ENCODE data around the gene VWA8.
"Not testable (repeated sequence)": the region's sequence is repeated elsewhere in the genome, so short reads cannot be mapped to it uniquely, and the experiment has no call there.

The VWA8 gene

DNA sequence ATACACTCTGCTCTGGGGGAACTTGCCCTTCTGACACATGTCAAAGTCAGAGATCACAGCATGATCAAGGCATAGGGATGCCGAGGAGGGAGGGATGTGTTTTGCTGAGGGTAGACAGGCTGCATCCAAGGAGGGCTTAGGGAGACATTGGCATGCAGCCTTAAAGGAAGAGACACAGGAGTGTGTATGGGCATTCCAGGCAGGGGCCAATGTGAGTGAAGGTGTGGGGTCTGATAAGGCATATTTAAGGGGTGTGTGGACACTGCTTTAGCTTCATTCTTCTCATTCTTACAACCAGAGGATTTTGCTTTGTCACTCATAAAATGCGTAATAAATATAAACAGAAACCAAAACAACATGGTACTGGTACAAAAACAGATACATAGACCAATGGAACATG is 310.2 kb downstream of the VWA8 start:
- no peak for DNase-seq (ENCODE audit: low read depth in 1 of 2, low spot score in 1 of 2)

DNA sequence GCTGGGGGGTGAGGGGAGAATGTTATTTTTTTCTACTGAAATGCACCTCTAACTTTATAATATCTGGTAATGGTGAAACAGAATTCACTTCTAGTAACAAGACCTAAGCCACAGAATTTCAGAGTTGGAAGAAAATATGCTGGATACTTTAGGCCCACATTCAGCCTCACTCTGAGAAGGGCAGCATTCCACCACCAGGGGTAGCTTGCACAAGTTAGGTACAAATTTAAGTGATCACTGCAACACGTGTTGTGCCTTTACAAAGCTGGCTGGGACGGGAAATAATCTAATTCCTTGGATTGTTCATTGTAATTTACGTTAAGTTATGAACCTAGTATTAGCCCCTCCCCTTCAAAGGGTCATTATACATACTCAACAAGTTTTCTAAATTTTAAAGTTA is 311.2 kb downstream of the VWA8 start:
- no peak for DNase-seq (ENCODE audit: low read depth in 1 of 2, low spot score in 1 of 2)

DNA sequence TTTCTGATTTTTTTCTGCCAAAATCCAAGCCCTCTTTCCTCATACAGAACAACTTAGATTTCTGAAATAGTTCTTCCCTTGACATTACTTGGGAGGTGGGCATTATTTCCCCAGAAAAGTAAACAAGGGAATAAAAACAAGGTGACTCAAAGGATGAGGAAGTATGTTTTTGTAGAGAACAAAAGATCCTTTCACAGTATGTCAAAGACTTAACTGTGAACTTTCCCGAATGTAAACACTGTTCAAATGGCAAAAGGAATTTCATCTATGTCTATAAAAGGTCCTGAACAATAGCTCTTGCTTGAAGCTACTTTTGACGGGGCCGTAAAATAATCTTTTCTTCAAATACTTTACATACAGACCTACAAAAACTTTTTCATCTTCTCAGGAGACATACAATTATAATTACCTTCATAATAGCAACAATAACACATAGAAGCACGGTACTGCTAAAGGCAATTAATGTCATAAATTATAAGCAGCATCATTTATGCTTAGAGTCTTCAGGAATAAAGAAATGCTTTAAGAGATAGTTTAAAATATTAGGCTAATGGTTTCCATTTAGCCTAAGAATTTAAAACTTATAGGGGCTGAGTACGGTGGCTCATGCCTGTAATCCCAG is 312.5 kb downstream of the VWA8 start:
- DNase-seq (ENCODE audit: low read depth in 1 of 2, low spot score in 1 of 2), result no peak

DNA sequence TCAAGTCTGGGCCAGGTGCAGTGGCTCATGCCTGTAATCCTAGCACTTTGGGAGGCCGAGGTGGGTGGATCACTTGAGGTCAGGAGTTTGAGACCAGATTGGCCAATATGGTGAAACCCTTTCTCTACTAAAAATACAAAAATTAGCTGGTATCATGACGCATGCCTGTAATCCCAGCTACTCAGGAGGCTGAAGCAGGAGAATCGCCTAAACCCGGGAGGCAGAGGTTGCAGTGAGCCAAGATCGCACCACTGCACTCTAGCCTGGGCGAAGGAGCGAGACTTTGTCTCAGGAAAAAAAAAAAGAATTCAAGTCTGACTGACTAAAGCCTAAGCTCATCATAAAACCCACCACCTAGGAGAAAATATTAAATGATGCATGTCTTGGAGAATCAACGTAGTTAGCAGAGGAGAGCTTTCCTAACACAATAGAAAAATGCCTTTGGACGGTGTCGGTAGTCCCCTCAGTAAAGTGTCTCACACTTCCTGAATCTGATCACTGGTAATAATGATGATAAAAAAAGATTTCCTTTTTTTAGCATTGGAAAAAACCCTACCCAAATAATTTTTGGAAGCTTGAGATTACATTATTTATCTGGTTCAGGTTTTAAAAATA is 313.1 kb downstream of the VWA8 start:
- DNase-seq (ENCODE audit: low read depth in 1 of 2, low spot score in 1 of 2), result not testable (repeated sequence)

DNA sequence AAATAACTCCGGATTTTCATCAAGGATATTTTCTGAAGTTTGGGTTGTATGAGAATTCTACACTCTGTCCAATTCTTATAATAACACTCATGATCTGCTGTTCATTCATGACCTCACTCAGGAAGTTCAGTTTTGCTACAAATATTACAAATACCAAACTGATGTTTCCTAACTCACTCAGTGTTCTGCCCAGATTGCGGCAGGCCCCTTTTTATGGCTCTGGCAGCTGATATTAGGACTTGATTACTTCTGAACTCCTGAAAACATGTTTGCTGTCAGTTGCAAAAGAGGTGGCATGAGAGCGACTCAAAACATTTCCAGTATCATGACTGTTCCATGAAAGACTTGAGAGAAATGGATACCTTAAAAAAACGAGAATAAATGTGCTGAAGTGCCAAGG is 315.6 kb downstream of the VWA8 start:
- no peak for DNase-seq (ENCODE audit: low read depth in 1 of 2, low spot score in 1 of 2)

DNA sequence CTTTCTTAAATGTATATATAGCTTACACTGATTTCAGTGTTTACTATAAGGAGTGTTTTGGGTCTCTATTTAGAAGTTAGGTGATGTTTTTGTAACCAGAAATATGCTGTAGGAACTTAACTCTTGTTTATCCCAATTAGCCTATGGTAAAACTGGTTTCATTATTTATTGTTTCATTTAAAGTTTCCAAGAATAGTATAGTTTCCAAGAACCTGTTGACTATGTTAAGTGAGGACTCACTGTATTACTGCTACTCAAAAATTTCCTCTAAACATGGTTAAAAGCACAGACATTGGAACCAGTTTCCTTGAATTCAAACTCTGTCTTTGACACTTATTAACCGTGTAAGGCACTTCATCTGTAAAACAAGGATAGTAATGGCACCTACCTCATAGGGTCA is 316.2 kb downstream of the VWA8 start:
- no peak for DNase-seq (ENCODE audit: low read depth in 1 of 2, low spot score in 1 of 2)

DNA sequence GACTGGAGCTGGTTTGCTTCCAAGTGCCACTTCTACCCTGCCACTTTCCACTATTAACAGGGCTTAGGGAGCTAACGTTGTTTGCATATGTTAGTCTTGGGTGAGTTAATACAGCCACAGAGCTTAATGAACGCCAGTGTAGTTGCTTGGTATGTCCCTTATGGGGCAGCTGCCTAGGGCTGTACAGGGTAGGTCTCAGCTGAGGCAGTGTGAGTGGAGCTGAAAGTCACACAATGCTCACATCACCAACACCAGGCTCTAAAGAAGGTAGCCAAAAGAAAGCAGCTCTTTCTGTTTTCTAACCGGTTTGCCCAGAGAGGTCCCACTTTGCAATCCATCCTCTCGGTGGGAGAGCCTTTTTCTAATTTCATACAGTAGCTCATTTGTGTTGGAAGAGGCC is 317.4 kb downstream of the VWA8 start:
- no peak for DNase-seq (ENCODE audit: low read depth in 1 of 2, low spot score in 1 of 2)

DNA sequence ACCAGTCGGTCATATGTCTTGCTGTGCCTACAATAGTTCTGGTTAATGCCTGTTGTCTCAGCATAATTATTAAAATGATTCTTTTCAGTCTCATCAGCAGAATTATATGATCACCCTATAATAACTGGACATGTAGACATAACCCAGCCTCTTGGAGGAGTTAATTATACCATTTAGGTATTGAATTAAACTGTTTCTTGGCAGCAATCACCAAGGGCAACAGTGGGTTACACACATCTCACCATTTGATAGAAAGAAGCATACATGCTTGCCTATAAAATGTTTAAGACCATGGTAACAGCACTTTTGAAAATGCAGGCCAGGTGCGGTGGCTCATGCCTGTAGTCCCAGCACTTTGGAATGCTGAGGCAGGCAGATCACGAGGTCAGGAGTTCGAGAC is 318.9 kb downstream of the VWA8 start:
- DNase-seq (ENCODE audit: low read depth in 1 of 2, low spot score in 1 of 2), result no peak

DNA sequence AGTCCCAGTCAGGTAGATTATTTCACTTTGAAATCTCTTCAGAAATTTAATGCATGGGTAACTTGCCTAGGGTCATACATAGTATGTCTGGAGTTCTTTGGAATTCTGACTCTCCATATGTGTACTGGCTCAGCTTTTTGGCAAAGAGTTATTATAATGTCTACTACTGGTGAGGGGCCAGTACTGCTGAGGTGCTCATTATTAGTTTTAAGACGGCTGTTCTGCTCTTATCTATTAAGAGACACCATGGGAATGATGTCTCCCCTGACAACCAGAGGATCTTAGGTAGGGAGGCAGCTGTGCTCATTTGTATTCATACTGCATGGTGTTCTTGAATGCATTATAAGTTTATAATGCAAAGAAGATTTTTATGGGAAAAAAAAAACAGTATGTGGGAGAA is 319.5 kb downstream of the VWA8 start:
- no peak for DNase-seq (ENCODE audit: low read depth in 1 of 2, low spot score in 1 of 2)

DNA sequence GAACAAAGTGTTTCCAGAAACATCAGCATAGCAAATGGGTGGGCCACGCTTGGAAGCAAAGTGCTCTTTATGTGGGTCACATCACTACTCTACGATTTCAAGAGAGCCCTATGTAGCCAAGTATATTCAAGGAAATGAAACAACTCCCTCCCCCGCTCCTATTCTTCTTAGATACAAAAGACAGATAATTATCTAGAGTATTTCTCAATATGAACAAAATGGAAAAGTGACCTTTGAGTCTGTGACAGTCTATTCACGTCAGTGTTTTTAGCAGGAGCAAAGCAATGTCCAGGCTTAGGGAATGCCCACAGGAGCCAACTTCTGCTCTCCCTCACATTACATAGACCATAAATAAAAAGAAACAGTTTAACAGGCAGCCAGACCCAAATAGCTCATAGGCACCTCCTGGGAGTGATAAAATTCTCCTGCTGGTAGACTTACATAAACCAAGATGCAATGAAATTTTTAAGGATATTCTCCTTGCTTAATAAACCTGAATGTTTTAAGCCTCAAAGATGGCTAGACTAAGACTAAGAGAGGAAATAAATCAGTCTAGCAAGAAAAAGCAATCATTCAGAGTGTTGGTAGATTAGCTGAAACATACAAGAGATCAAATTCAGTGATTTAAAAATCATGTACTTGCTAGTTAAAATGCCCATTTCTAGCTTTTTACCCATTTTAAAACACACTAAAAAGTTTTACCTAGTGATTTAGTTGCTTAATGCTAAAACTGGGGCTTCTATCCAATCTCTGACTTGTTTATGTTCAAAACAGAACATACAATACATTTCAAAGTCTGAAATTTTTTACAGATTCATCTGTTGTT is 320.7 kb downstream of the VWA8 start:
- no peak for DNase-seq (ENCODE audit: low read depth in 1 of 2, low spot score in 1 of 2)

DNA sequence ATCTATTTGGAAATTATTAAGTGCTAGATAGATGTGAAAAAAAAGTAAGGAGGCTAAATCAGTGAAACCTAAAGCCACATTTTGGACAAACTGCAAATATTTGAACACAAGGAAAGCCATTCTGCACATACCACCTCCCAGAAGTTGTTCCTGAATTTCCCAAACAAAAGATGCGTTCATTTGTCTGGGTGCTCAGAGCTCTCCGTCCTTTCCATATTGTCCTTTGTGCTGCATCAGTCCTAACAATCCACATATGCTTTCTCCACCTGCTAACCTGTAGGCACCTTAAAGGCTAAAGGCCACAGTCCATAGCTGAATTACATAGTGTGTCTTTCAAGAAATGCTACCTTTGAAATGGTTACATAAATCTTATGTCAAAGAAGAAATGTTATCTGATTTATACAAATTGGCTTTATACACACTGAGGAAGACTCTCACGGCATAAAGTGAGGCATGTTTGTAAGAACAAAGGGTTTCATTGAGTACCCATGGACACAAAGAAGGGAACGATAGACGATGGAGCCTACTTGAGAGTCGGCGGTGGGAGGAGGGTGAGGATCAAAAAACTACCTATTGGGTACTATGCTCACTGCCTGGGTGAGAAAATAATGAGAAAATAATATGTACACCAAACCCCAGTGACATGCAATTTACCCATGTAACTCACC is 321.5 kb downstream of the VWA8 start:
- DNase-seq (ENCODE audit: low read depth in 1 of 2, low spot score in 1 of 2), result no peak

DNA sequence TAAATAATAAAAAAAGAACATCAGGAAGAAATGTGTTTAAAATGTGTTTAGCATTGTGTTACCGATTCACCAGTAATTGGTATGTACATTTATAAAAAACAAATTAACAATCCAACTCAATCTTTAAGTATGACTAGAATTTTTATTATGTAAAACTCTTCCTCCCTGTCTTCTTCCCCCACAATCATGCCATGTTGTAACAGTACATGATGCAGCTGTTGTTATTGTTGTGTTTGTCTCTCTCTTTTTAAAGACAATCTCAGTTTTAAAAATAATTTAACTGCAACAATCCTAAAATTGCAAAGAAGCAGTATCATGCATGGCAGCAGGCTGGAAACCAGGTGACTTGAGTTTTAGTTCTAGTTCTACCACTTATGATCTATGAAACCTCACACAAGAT is 323.3 kb downstream of the VWA8 start:
- no peak for DNase-seq (ENCODE audit: low read depth in 1 of 2, low spot score in 1 of 2)

DNA sequence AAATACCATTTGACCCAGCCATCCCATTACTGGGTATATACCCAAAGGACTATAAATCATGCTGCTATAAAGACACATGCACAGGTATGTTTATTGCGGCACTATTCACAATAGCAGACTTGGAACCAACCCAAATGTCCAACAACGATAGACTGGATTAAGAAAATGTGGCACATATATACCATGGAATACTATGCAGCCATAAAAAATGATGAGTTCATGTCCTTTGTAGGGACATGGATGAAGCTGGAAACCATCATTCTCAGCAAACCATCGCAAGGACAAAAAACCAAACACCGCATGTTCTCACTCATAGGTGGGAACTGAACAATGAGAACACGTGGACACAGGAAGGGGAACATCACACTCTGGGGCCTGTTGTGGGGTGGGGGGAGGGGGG is 323.9 kb downstream of the VWA8 start:
- DNase-seq (ENCODE audit: low read depth in 1 of 2, low spot score in 1 of 2), result not testable (repeated sequence)

DNA sequence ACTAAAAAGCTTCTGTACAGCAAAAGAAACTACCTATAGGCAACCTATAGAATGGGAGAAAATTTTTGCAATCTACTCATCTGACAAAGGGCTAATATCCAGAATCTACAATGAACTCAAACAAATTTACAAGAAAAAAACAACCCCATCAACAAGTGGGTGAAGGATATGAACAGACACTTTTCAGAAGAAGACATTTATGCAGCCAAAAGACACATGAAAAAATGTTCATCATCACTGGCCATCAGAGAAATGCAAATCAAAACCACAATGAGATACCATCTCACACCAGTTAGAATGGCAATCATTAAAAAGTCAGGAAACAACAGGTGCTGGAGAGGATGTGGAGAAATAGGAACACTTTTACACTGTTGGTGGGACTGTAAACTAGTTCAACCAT is 324.3 kb downstream of the VWA8 start:
- not testable (repeated sequence) for DNase-seq (ENCODE audit: low read depth in 1 of 2, low spot score in 1 of 2)

DNA sequence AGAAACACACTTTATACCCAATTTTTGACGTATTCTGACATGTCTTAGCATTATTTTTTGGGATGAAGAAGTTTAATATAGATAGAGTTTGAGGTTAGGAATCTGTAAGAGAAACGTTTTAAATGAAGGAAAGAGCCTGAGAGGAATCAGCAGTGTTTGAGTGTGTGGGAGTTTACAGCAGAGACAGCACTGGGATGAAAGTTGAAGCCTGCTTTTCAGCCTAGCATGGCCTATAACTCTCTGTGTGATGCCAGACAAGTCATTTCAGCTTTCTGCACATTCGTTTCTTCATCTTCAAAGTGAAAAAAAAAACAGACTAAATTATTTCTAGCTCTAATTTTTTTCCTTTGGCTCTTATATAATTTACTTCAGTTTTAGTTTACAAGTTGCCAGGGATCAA is 326.5 kb downstream of the VWA8 start:
- DNase-seq (ENCODE audit: low read depth in 1 of 2, low spot score in 1 of 2), result no peak

DNA sequence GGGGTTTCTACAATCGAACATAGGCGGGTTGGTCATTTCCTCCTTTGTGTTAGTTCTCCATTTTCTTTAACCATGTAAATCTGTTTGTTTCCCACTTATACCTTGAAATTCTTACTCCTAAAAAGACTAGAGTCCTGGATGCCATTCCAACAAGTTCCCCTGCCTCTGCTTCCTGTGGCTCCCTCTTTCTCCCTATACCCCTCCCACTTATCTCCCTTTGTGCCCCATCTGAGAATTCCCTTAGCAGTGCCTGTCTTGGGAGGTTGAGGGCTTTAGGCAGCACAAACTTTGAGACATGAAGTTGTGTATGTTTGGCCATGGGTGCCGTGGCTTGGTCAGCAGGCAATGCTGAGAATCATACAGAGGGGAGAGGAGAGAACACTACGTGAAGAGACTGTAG is 327.1 kb downstream of the VWA8 start:
- DNase-seq (ENCODE audit: low read depth in 1 of 2, low spot score in 1 of 2), result no peak

DNA sequence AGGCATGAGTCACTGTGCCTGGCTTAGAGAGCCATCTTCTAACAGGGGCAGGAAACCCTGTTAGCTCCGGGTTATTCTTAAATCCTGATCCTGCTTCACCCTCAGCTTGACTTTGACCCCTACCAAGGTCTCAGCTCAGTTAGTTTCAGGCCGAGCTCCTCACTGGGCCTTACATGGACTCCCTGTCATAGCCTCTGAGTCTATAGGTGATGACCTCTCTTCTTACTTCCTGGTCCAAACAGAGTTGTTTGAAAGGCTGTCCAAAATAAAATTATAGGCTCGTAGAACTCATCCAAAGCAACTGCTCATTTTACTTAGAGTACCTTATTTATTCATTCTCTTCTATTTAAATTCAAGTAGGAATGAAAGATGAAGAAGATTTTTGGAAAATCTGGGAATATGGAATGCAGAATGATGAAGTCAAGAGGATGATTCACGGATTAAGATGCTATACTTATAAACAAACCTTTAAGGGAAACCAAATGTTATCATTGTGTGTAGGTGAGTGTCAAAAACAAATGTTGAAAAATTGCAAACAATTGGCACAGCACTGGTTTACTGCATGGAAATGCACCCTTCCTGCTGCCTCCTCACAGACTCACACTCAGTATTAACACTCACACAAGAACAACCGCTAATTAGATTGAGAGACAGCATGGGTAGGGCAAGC is 329.5 kb downstream of the VWA8 start:
- DNase-seq (ENCODE audit: low read depth in 1 of 2, low spot score in 1 of 2), result no peak

DNA sequence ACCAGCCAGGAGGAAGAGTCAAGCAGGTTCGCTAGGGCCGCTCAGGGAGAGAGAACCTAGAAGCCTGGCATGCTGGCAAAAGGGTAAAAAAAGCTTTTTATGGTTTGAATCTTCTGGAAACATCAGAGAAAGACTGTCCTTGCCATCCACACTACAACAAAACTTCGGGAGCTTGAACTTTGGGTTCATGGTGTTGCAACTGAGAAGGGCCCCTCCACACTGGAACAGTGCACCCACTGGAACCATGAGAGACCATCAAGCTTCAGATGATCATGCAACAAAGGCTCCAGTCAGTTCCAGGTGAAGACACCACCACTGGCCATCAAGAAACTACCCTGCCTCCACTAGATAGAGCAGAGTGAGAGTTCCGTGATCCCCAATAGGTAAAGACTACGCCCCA is 333.5 kb downstream of the VWA8 start:
- DNase-seq (ENCODE audit: low read depth in 1 of 2, low spot score in 1 of 2), result no peak

DNA sequence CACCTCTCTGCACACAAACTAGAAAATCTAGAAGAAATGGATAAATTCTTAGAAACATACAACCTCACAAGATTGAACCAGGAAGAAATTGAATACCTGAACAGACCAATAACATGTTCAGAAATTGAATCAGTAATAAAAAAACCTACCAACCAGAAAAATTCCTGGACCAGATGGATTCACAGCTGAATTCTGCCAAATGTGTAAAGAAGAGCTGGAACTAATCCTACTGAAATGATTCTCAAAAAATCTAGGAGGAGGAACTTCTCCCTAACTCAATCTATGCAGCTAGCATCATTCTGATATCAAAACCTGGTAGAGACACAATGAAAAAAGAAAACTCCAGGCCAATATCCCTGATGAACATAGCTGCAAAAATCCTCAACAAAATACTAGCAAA is 336.9 kb downstream of the VWA8 start:
- no peak for DNase-seq (ENCODE audit: low read depth in 1 of 2, low spot score in 1 of 2)

DNA sequence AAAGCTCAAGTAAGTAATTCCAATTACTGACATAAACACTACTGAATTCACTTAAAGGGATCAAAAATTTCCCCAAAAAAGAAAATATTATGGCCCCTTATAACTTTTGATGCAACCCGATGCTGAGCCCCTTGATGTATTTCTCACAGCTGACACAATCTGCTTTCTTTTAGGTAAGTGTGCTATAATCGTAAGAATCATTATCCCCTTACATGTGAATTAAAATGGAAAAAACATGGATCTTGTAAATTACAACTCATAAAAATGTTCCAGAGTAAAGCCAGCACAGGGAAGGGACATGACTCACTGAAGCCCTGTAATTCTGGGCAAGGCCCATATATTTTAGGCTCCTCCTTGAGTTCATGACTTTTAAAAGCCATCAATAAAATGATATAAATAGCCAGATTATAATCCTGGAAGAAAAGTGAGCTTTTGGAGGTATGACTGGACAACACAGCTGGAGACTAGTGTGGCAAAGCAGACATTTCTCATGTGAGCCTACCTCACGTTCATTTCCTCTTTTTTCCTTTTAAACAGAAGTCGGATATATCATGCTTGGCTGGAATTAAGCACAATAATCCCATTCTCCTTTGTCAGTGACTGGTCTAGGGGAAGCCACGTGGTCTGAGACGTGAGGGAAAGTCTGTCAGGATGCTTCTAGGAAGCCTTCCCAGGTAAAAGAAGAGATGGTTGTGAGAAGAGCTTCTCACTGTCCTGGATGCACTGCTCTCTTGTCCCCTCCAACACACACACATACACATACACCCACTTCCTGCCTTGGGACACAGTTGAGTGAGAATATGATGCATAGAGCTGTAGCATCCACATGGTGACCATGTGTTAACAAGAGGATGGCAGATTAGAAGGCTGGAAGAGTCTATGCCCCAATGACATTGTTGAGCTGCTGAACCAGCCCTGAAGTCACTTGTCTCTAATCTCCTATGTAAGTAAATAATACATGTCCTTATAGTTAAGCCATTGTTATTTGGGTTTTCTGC is 338.2 kb downstream of the VWA8 start:
- no peak for DNase-seq (ENCODE audit: low read depth in 1 of 2, low spot score in 1 of 2)
